GM12878 (cell line): Measurements from ENCODE around the gene CLEC17A. TPM values are rescaled to one million over a fixed set of nuclear protein-coding genes. Genes with fewer than 3 reads are reported as not detected.

Experiments
- ATAC-seq: fragments of 200-7000 bp; cut with Tn5 transposase; 3 replicates; pipeline ENCODE4 v1.9.1; 2020; ENCODE audit warnings: mild to moderate bottlenecking, moderate library complexity
- BruUV-seq: library from RNA; stranded (reverse); fragments of 400-500 nt; replicated peaks from 2 replicates; lab custom pipeline; 2021; lab: Mats Ljungman, UMichigan
- CTCF ChIA-PET: fragments of 300-600 bp; sonication (Branson Sonifier 250); formaldehyde crosslinking; extraction: SDS; loops from one replicate; lab custom pipeline; 2021; ENCODE audit warnings: inconsistent platforms; lab: Yijun Ruan, JAX
- POLR2A ChIA-PET: fragments of 350-600 bp; formaldehyde crosslinking; extraction: SDS; loops from one replicate; lab custom pipeline; 2021; ENCODE audit warnings: inconsistent platforms; lab: Charles Lee
- RAD21 ChIA-PET: fragments of 300-600 bp; sonication (Branson Sonifier 250); formaldehyde crosslinking; loops from one replicate; lab custom pipeline; 2023; ENCODE audit warnings: antibody characterized with exemption; ENCODE audit not compliant: unreplicated experiment; lab: Charles Lee
- SMC1A ChIA-PET: fragments of 300-600 bp; sonication (Branson Sonifier 250); formaldehyde crosslinking; loops from one replicate; lab custom pipeline; 2023; ENCODE audit not compliant: unreplicated experiment, uncharacterized antibody; lab: Charles Lee
- DNase-seq: peaks from one replicate; pipeline ENCODE4 v3.0.0-alpha.2; 2011; ENCODE audit warnings: low read depth, low spot score
- FAIRE-seq: peaks from 3 replicates; lab custom pipeline; 2011; peaks lifted over from hg19 to GRCh38; lab: Jason Lieb, UNC
- H2AFZ ChIP-seq: 2 replicates; pipeline ENCODE4 v1.6.0; 2011; ENCODE audit warnings: low read depth, low read length, control low read depth; ENCODE audit not compliant: control insufficient read depth
- H3K27ac ChIP-seq: 2 replicates; pipeline ENCODE4 v1.5.1; 2011; ENCODE audit warnings: control low read depth; ENCODE audit not compliant: control insufficient read depth, insufficient read depth
- H3K27me3 ChIP-seq, 2 experiments: replicated peaks in 1 of 2; 2 replicates each; pipeline versions ENCODE4 v1.6.0 to v1.6.1; 2011; ENCODE audit warnings: low read length in 1 of 2; ENCODE audit not compliant: control insufficient read depth in 2 of 2, insufficient read depth in 2 of 2
- H3K36me3 ChIP-seq, 2 experiments: 2 replicates each; pipeline ENCODE4 v1.5.1; 2011; ENCODE audit warnings: low read length in 1 of 2; ENCODE audit not compliant: control insufficient read depth in 2 of 2, insufficient read depth in 2 of 2
- H3K4me1 ChIP-seq: 2 replicates; pipeline ENCODE4 v1.6.1; 2011; ENCODE audit warnings: mild to moderate bottlenecking, low read length, moderate library complexity, mixed read lengths; ENCODE audit not compliant: control insufficient read depth, insufficient read depth
- H3K4me2 ChIP-seq: 2 replicates; pipeline ENCODE4 v1.6.0; 2011; ENCODE audit warnings: control low read depth; ENCODE audit not compliant: control insufficient read depth, insufficient read depth
- H3K4me3 ChIP-seq: fragments of 200-600 bp; sonication (generic); 2 replicates; pipeline ENCODE4 v1.5.1; 2016
- H3K79me2 ChIP-seq: 2 replicates; pipeline ENCODE4 v1.6.0; 2011; ENCODE audit warnings: low read length; ENCODE audit not compliant: control insufficient read depth, insufficient read depth
- H3K9ac ChIP-seq: 2 replicates; pipeline ENCODE4 v1.8.0; 2011; ENCODE audit warnings: low read length, control low read depth, mixed read lengths; ENCODE audit not compliant: control insufficient read depth, insufficient read depth
- H3K9me3 ChIP-seq: replicated peaks from 3 replicates; pipeline ENCODE4 v1.5.1; 2011; ENCODE audit warnings: mild to moderate bottlenecking, low read length; ENCODE audit not compliant: control insufficient read depth, insufficient read depth
- H4K20me1 ChIP-seq: 2 replicates; pipeline ENCODE4 v1.6.0; 2011; ENCODE audit not compliant: control insufficient read depth, insufficient read depth
- CHD2 ChIP-seq: IDR thresholded peaks from 2 replicates; pipeline ENCODE4 v1.6.1; 2011; ENCODE audit warnings: low read depth, low read length, improper control_type of control experiment, borderline replicate concordance
- EGR1 ChIP-seq, 2 experiments: IDR thresholded peaks; 1 replicate in 1 of 2; 2 replicates in 1 of 2; pipeline ENCODE4 v1.6.1; 2011 to 2012; ENCODE audit warnings: low read depth in 2 of 2, low read length in 2 of 2, borderline replicate concordance in 1 of 2, mild to moderate bottlenecking in 1 of 2, moderate library complexity in 1 of 2
- ESRRA ChIP-seq: IDR thresholded peaks from 2 replicates; pipeline ENCODE4 v1.6.1; 2012; ENCODE audit warnings: mild to moderate bottlenecking, low read length, improper control_type of control experiment
- EZH2 ChIP-seq: IDR thresholded peaks from 2 replicates; pipeline ENCODE4 v1.6.1; 2012; ENCODE audit warnings: low read depth, mild to moderate bottlenecking, control low read depth, inconsistent platforms, low read length, borderline replicate concordance; ENCODE audit not compliant: control insufficient read depth
- MEF2B ChIP-seq: fragments of 450-650 bp; IDR thresholded peaks from 2 replicates; pipeline ENCODE4 v1.6.1; 2018; ENCODE audit warnings: mild to moderate bottlenecking, moderate library complexity; ENCODE audit not compliant: partially characterized antibody, poor library complexity, severe bottlenecking
- MYB ChIP-seq: fragments of 150-350 bp; IDR thresholded peaks from 2 replicates; pipeline ENCODE4 v1.6.1; 2014; ENCODE audit warnings: mild to moderate bottlenecking, low read depth, low read length, borderline replicate concordance
- NFYA ChIP-seq: IDR thresholded peaks from 2 replicates; pipeline ENCODE4 v1.6.1; 2011; ENCODE audit warnings: low read depth, mild to moderate bottlenecking, low read length, improper control_type of control experiment, borderline replicate concordance
- PML ChIP-seq: IDR thresholded peaks from 2 replicates; pipeline ENCODE4 v1.6.1; 2012; ENCODE audit warnings: low read length, inconsistent platforms
- RFX5 ChIP-seq: IDR thresholded peaks from 2 replicates; pipeline ENCODE4 v1.6.1; 2011; ENCODE audit warnings: low read depth, low read length, improper control_type of control experiment
- SP1 ChIP-seq: IDR thresholded peaks from one replicate; pipeline ENCODE4 v1.6.1; 2011; ENCODE audit warnings: low read depth, low read length
- SRF ChIP-seq, 2 experiments: IDR thresholded peaks; 2 replicates each; pipeline ENCODE4 v1.6.1; 2011; ENCODE audit warnings: low read depth in 2 of 2, low read length in 2 of 2, mild to moderate bottlenecking in 1 of 2, moderate library complexity in 1 of 2
- TBL1XR1 ChIP-seq: IDR thresholded peaks from 2 replicates; pipeline ENCODE4 v1.6.1; 2012; ENCODE audit warnings: low read depth, low read length, improper control_type of control experiment
- WGBS: methylation state at CpG from one replicate; pipeline ENCODE4 v1.1.6; 2016; ENCODE audit warnings: low lambda C conversion rate; ENCODE audit not compliant: insufficient replicate concordance, insufficient coverage; ENCODE audit errors: missing lambda C conversion rate; 5-methylcytosine and 5-hydroxymethylcytosine counted together
- in situ Hi-C: fragments of 300-500 bp; cut with MboI; formaldehyde crosslinking; loops from 9 replicates; pipeline ENCODE4 v1.14.3; 2018; ENCODE audit warnings: mixed read lengths
- intact Hi-C: fragments of 100-400 bp; cut with micrococcal nuclease; formaldehyde crosslinking; loops from one replicate; pipeline ENCODE4 v1.14.2; 2022; ENCODE audit not compliant: unreplicated experiment
- polyA plus RNA-seq, 11 experiments: library from polyadenylated mRNA; depleted of rRNA in 4 of 11; unstranded in 6 of 11; stranded (reverse) in 5 of 11; fragments of >200 nt; fragmentation: Nextera tagmentation in 4 of 11; fragmentation: Illumina TruSeq in 1 of 11; extraction: Ambion mirVana in 4 of 11; extraction: Trizol in 1 of 11; gene quantifications; 1 replicate in 1 of 11; 2 replicates in 10 of 11; pipeline versions ENCODE4 v1.2.1 to v1.2.3, GENCODE V29; 2011 to 2016; ENCODE audit warnings: inconsistent platforms in 2 of 11, missing spikeins in 2 of 11, low read depth in 1 of 11
- total RNA-seq, 4 experiments: library from RNA; depleted of rRNA in 3 of 4; stranded (reverse); fragments of >200 nt in 3 of 4; fragmentation: Illumina TruSeq in 1 of 4; extraction: Trizol in 1 of 4; gene quantifications; 2 replicates each; pipeline versions ENCODE4 v1.2.1 to v1.2.3, GENCODE V29; 2013 to 2021
- TF ChIP-seq, protein P1 (sequence below): IDR thresholded peaks from 2 replicates; pipeline ENCODE4 v1.6.1; 2012; ENCODE audit warnings: low read depth, low read length, improper control_type of control experiment
- TF ChIP-seq, protein P2 (sequence below): fragments of 450-650 bp; IDR thresholded peaks from 2 replicates; pipeline ENCODE4 v1.6.1; 2016; ENCODE audit warnings: mild to moderate bottlenecking
- TF ChIP-seq, protein P3 (sequence below): IDR thresholded peaks from 2 replicates; pipeline ENCODE4 v1.6.1; 2011; ENCODE audit warnings: low read depth, low read length, improper control_type of control experiment, borderline replicate concordance

The CLEC17A gene
- total and polyA plus RNA-seq, 10 of the 15 experiments (the other 5 are each of a cell fraction or from before 2014, with no cell fraction given), result 12.9 to 131 (median 97.3) TPM

DNA sequence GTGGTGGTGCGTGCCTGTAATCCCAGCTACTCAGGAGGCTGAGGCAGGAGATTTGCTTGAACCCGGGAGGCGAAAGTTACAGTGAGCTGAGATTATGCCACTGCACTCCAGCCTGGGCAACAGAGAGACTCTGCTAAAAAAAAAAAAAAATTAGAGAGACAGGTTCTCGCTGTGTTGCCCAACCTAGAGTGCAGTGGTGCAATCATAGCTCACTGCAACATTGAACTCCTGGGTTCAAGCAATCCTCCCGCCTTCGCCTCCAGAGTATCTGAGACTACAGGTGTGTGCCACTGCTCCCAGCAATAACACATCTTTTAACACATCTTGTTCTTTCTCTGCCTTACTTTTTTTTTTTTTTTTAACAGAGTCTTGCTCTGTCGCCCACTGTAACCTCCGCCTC is 32.7 kb downstream of the CLEC17A start:
- in situ Hi-C loops, result no loop called here
- no peak overlapping the region for H3K27ac ChIP-seq
- no peak overlapping the region for H3K4me2 ChIP-seq
- intact Hi-C loops, result loop anchor here (10.0 kb wide), 1 partner anchor 69 kb away; no protein-coding TSS in a partner anchor
- TF ChIP-seq EGR1 (IDR thresholded peaks at IDR 0.05; ENCODE audit: borderline replicate concordance in 1 of 2, low read depth in 2 of 2, low read length in 2 of 2) (no peak), SRF (IDR thresholded peaks at IDR 0.05; ENCODE audit: low read depth in 2 of 2, low read length in 2 of 2) (no peak), NFYA (no peak), PML (no peak), SP1 (no peak), RFX5 (no peak), MYB (no peak), CHD2 (no peak), ESRRA (no peak), MEF2B (no peak), EZH2 (no peak), TBL1XR1 (no peak)
- TF ChIP-seq, protein P1, sequence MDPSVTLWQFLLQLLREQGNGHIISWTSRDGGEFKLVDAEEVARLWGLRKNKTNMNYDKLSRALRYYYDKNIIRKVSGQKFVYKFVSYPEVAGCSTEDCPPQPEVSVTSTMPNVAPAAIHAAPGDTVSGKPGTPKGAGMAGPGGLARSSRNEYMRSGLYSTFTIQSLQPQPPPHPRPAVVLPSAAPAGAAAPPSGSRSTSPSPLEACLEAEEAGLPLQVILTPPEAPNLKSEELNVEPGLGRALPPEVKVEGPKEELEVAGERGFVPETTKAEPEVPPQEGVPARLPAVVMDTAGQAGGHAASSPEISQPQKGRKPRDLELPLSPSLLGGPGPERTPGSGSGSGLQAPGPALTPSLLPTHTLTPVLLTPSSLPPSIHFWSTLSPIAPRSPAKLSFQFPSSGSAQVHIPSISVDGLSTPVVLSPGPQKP, result no peak
- TF ChIP-seq, protein P2, sequence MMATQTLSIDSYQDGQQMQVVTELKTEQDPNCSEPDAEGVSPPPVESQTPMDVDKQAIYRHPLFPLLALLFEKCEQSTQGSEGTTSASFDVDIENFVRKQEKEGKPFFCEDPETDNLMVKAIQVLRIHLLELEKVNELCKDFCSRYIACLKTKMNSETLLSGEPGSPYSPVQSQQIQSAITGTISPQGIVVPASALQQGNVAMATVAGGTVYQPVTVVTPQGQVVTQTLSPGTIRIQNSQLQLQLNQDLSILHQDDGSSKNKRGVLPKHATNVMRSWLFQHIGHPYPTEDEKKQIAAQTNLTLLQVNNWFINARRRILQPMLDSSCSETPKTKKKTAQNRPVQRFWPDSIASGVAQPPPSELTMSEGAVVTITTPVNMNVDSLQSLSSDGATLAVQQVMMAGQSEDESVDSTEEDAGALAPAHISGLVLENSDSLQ, result no peak
- TF ChIP-seq, protein P3, sequence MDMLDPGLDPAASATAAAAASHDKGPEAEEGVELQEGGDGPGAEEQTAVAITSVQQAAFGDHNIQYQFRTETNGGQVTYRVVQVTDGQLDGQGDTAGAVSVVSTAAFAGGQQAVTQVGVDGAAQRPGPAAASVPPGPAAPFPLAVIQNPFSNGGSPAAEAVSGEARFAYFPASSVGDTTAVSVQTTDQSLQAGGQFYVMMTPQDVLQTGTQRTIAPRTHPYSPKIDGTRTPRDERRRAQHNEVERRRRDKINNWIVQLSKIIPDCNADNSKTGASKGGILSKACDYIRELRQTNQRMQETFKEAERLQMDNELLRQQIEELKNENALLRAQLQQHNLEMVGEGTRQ, result no peak
- H3K27me3 ChIP-seq, result no peaks in the 10 kb centered on the region
- ChIA-PET RAD21 (interaction anchor here (0.6 to 3.3 kb wide), 2 partner anchors 70 to 195 kb away, joined by 3 to 28 read pairs; no protein-coding TSS in a partner anchor), POLR2A (interaction anchor here (0.6 to 2.3 kb wide), 6 partner anchors 11 to 193 kb away, joined by 4 to 11 read pairs (median 7); no protein-coding TSS in a partner anchor), CTCF (interaction anchor here (1.4 to 1.6 kb wide), 2 partner anchors 16 to 71 kb away, joined by 4 to 5 read pairs; no protein-coding TSS in a partner anchor), SMC1A (interaction anchor here (0.6 to 2.1 kb wide), 2 partner anchors 11 to 71 kb away, joined by 3 to 12 read pairs; no protein-coding TSS in a partner anchor)
- FAIRE-seq (no peak), ATAC-seq (no peak), DNase-seq (no peak)
- no TSS peak for BruUV-seq
- peaks cover 20% of the 10 kb centered on the region for H3K4me1 ChIP-seq
- H3K9ac ChIP-seq, result no peak overlapping the region
- no peak overlapping the region for H2AFZ ChIP-seq
- peaks cover 7% of the 10 kb centered on the region; the same call in 2 of the 3 replicates for H3K9me3 ChIP-seq
- H3K79me2 ChIP-seq, result no peaks in the 10 kb centered on the region
- peaks cover 0 to 3% of the 10 kb centered on the region in 2 experiments; a peak in 2 of 4 replicates for H3K36me3 ChIP-seq
- no peak overlapping the region for H3K4me3 ChIP-seq
- H4K20me1 ChIP-seq, result no peaks in the 10 kb centered on the region
- 90% methylated on average over 6 of the region's 8 CpGs for WGBS
